ENCODE data around the gene IAH1. TPM values are rescaled to one million over a fixed set of nuclear protein-coding genes. Genes with fewer than 3 reads are reported as not detected.

Gene IAH1
- polyA plus RNA-seq, 3 donors = 39.4 to 98.2 (median 84.0) TPM

DNA sequence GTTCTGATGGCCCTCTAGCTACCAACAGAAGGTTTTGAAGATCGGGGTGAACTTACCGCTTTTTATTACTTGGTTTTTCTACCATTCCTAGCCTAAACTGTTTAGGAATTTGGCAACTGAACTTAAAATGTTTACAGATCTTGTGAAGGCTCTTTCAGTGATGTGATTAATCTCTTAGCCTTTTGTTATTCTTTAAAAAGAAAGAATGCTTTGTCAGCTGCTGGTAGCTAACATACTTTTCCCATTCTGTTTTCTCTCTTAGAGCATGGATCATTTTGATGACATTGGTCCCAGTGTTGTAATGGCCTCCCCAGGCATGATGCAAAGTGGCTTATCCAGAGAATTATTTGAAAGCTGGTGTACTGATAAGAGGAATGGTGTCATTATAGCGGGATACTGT, 32.8 kb upstream of the IAH1 start:
- H3K36me3 ChIP-seq (replicated peaks in 1 of 2; ENCODE audit: control insufficient read depth in 1 of 2, insufficient read depth in 2 of 2, low read length in 2 of 2) = peaks cover 84 to 95% of the 10 kb centered on the region in 2 donors
- DNase-seq = no peak
- no peaks in the 10 kb centered on the region for H3K9me3 Mint-ChIP-seq
- H3K4me1 Mint-ChIP-seq = no peaks in the 10 kb centered on the region
- TF ChIP-seq CTCF (IDR thresholded peaks at IDR 0.05) = no peak
- H3K36me3 Mint-ChIP-seq = peaks cover 70 to 83% of the 10 kb centered on the region in 2 donors
- H3K27me3 Mint-ChIP-seq (ENCODE audit: low read depth in 3 of 3) = no peaks in the 10 kb centered on the region
- no peaks in the 10 kb centered on the region for H4K20me1 ChIP-seq (ENCODE audit: insufficient read depth, low read length)
- no peaks in the 10 kb centered on the region for H3K9me3 ChIP-seq (replicated peaks in 1 of 2; ENCODE audit: control insufficient read depth in 1 of 2, insufficient read depth in 1 of 2, low read length in 2 of 2)
- no peak overlapping the region for H3K4me2 ChIP-seq (replicated peaks; ENCODE audit: extremely low read depth, low read length, poor library complexity, severe bottlenecking)
- no peak overlapping the region for H3K27ac Mint-ChIP-seq
- no peak overlapping the region for H3K9ac ChIP-seq (ENCODE audit: insufficient read depth, low read length, poor library complexity, severe bottlenecking)
- intact Hi-C loops (cut with micrococcal nuclease) = no loop called here
- no peaks in the 10 kb centered on the region for H3K79me2 ChIP-seq (ENCODE audit: insufficient read depth, low read length)
- 100% methylated on average over 1 of the region's 3 CpGs for WGBS (ENCODE audit: insufficient coverage)
- H3K27ac ChIP-seq (ENCODE audit: low read depth in 1 of 2, low read length in 2 of 2) = no peak overlapping the region
- H2AFZ ChIP-seq (ENCODE audit: insufficient read depth, low read depth, low read length, poor library complexity, severe bottlenecking) = no peak overlapping the region
- H3K4me3 ChIP-seq (replicated peaks in 1 of 3; ENCODE audit: low read depth in 2 of 3, low read length in 3 of 3) = no peak overlapping the region
- H3K4me3 Mint-ChIP-seq = no peak overlapping the region
- H3K4me1 ChIP-seq (ENCODE audit: control insufficient read depth in 1 of 2, insufficient read depth in 2 of 2, low read length in 2 of 2) = no peaks in the 10 kb centered on the region
- no peaks in the 10 kb centered on the region for H3K27me3 ChIP-seq (ENCODE audit: control insufficient read depth in 2 of 2, insufficient read depth in 2 of 2, low read length in 2 of 2)

DNA sequence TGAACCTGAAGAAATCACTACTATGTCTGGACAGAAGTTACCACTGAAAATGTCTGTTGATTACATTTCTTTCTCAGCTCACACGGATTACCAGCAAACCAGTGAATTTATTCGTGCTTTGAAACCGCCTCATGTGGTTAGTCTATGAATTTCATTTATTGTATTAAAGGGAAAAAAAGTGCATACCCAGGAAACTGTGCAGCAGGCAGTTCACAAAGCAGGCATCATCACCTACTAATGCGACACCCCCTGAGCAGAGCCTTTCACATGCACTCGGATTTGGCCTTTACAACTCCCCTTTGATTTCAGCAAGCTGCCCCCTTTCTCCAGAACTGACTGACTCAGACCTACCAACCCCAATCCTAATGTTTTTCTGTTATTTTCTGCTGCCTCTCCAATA, 30.8 kb upstream of the IAH1 start:
- Histone ChIP-seq H3K27ac (ENCODE audit: low read depth in 1 of 2, low read length in 2 of 2) (no peak overlapping the region), H3K27me3 (ENCODE audit: control insufficient read depth in 2 of 2, insufficient read depth in 2 of 2, low read length in 2 of 2) (no peaks in the 10 kb centered on the region), H3K4me1 (ENCODE audit: control insufficient read depth in 1 of 2, insufficient read depth in 2 of 2, low read length in 2 of 2) (no peaks in the 10 kb centered on the region), H3K79me2 (ENCODE audit: insufficient read depth, low read length) (no peaks in the 10 kb centered on the region), H4K20me1 (ENCODE audit: insufficient read depth, low read length) (no peaks in the 10 kb centered on the region), H3K9me3 (replicated peaks in 1 of 2; ENCODE audit: control insufficient read depth in 1 of 2, insufficient read depth in 1 of 2, low read length in 2 of 2) (no peaks in the 10 kb centered on the region), H2AFZ (ENCODE audit: insufficient read depth, low read depth, low read length, poor library complexity, severe bottlenecking) (no peak overlapping the region), H3K4me2 (replicated peaks; ENCODE audit: extremely low read depth, low read length, poor library complexity, severe bottlenecking) (no peak overlapping the region), H3K9ac (ENCODE audit: insufficient read depth, low read length, poor library complexity, severe bottlenecking) (no peak overlapping the region), H3K4me3 (replicated peaks in 1 of 3; ENCODE audit: low read depth in 2 of 3, low read length in 3 of 3) (no peak overlapping the region), H3K36me3 (replicated peaks in 1 of 2; ENCODE audit: control insufficient read depth in 1 of 2, insufficient read depth in 2 of 2, low read length in 2 of 2) (peaks cover 80 to 88% of the 10 kb centered on the region in 2 donors)
- no peaks in the 10 kb centered on the region for H3K9me3 Mint-ChIP-seq
- no peaks in the 10 kb centered on the region for H3K27me3 Mint-ChIP-seq (ENCODE audit: low read depth in 3 of 3)
- no peaks in the 10 kb centered on the region for H3K4me1 Mint-ChIP-seq
- peaks cover 67 to 79% of the 10 kb centered on the region in 2 donors for H3K36me3 Mint-ChIP-seq
- 100% methylated on average over 2 of the region's 5 CpGs for WGBS (ENCODE audit: insufficient coverage)
- no peak for TF ChIP-seq CTCF (IDR thresholded peaks at IDR 0.05)
- peak overlapping the region in 1 of 7 donors; percentile 38 for H3K27ac Mint-ChIP-seq
- intact Hi-C loops (cut with micrococcal nuclease) = no loop called here
- no peak overlapping the region for H3K4me3 Mint-ChIP-seq
- DNase-seq = no peak
